Medulla oblongata (tissue), 1 donor: ENCODE data around the gene HPS5.

ENCODE experiments used
- DNase-seq: peaks from one replicate; pipeline ENCODE4 v3.0.0-alpha.2; 2015; ENCODE audit errors: extremely low spot score

Gene HPS5

DNA sequence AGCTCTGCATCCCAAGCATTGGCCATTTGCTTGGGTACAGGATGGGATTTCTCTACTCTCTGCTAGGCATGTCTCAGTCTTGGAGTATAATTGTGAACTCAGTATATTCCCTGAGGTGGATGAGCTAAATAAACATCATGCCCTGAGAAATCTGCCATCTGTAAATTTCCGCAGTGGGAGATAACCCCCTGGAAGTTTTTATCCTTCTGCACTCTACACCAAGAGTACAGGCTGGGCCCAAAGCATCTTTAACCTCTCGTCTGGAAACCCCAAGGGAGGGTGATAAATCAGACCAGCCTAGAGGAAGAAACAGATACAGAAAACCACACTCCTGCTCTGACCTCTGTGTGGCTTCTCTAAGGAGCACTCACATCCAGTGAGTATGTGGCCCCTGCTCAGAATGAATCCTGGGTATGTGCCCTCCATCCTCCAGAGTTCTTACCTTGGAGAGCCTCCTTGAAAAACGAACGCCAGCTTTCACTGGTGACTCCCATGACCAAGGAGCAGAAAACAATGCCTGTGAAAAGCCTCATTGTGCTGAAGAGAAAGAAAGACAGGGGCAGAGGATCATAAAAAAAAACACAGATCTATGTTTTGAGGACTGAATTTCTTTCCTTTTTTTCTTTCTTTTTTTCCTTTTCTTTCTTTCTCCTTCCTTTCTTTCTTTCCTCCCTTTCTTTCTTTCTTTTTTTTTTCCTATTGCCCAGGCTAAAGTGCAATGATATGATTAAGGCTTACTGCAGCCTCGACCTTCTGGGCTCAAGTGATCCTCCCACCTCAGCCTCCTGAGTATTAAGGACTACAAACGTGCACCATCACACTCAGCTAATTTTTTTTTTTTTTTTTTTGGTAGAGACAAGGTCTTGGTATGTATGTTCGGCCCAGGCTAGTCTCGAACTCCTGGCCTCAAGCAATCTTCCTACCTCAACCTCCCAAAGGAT is 86.3 kb downstream of the HPS5 start:
- DNase-seq: no peak

DNA sequence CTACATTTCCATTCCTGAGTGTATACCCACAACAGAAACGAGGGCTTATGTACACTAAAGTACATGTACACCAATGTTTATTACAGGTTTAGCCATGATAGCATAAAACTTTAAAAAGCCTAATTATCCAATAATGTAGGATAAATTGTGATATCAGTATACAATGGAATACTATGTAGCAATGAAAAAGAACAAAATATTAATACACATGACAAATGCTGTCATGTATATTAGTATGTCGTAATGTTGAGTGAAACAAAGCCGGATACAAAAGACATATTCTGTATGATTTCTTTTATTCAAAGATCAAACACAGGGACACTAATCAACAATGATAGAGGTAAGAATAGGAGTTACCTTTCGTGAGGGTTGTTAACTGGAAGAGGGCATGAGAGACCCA is 88.0 kb downstream of the HPS5 start:
- no peak for DNase-seq

DNA sequence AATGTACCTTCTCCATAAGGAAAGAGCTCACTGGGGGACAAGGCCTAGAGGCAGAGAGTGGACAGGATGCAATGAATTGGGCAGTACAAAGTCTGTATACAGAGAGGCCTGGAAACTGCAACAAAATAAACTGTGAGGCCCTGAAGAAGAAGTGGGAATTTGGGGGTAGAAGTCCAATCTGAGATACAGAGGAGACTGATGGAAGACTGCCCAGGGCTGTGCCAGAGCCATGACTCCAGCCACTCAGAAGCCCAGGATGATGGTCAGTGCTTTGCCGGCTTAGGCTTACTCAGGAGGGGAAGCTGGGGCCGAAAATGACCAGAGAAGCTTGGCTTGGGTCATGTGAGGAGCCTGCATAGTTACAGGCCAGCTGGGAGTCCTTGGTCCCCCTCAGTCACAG is 91.1 kb downstream of the HPS5 start:
- no peak for DNase-seq

DNA sequence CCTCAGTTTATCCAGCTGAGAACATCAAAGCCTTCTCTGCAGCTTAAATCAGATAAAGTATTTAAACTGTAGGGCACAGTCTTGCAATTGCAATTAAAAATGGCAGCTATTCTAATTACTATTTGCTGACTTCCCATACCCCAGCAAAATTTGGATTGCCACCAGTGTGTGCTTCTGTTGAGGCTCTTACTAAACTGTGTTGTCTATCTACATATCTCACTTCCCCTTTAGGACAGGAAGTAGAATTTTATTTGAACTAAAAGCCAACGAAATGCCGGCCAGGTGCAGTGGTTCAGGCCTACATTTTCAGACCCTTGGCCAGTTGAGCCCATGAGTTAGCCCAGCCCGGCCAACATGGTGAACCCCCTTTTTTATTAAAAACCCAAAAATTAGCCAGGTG is 92.4 kb downstream of the HPS5 start:
- no peak for DNase-seq
